OCI-LY1 (cell line): ENCODE results near the gene PPP1R1B.
A peak's percentile ranks its signal among the peaks of the same experiment; 100 is the strongest.

Experiments
- H2AFZ ChIP-seq: fragments of 200-600 bp; sonication (generic), shearing (Covaris generic); 2 replicates; pipeline ENCODE4 v1.6.0; 2014; ENCODE audit warnings: antibody characterized with exemption, mild to moderate bottlenecking, low read length
- H3F3A ChIP-seq: fragments of 200-600 bp; sonication (generic), shearing (Covaris generic); 2 replicates; pipeline ENCODE4 v1.6.0; 2014; ENCODE audit warnings: mild to moderate bottlenecking, antibody characterized with exemption, low read length, moderate library complexity; ENCODE audit not compliant: insufficient read depth
- H3K27ac ChIP-seq: fragments of 200-600 bp; sonication (generic); 2 replicates; pipeline ENCODE4 v1.5.1; 2014; ENCODE audit warnings: low read length, mixed run types, mild to moderate bottlenecking, low read depth; ENCODE audit not compliant: poor library complexity, severe bottlenecking
- H3K27me3 ChIP-seq: fragments of 200-600 bp; sonication (generic); 2 replicates; pipeline ENCODE4 v1.6.0; 2014; ENCODE audit warnings: antibody characterized with exemption, mild to moderate bottlenecking, low read length, moderate library complexity; ENCODE audit not compliant: insufficient read depth
- H3K36me3 ChIP-seq: fragments of 200-600 bp; sonication (generic); 2 replicates; pipeline ENCODE4 v1.6.1; 2014; ENCODE audit warnings: mild to moderate bottlenecking, antibody characterized with exemption, low read length, moderate library complexity, mixed read lengths; ENCODE audit not compliant: insufficient read depth
- H3K4me1 ChIP-seq: fragments of 200-600 bp; sonication (generic); 2 replicates; pipeline ENCODE4 v1.5.1; 2014; ENCODE audit warnings: mild to moderate bottlenecking, low read length, moderate library complexity; ENCODE audit not compliant: insufficient read depth, severe bottlenecking
- H3K4me2 ChIP-seq: fragments of 200-600 bp; sonication (generic), shearing (Covaris generic); 2 replicates; pipeline ENCODE4 v1.6.1; 2014; ENCODE audit warnings: low read length
- H3K4me3 ChIP-seq: fragments of 200-600 bp; sonication (generic); 2 replicates; pipeline ENCODE4 v1.5.1; 2014; ENCODE audit warnings: low read length, low read depth, mild to moderate bottlenecking, mixed read lengths; ENCODE audit not compliant: poor library complexity, severe bottlenecking
- H3K79me2 ChIP-seq: fragments of 200-600 bp; shearing (Covaris generic); 2 replicates; pipeline ENCODE4 v1.6.1; 2016; ENCODE audit warnings: mixed run types, low read length, mixed read lengths; ENCODE audit not compliant: insufficient read depth
- H3K9ac ChIP-seq: fragments of 200-600 bp; sonication (generic), shearing (Covaris generic); 2 replicates; pipeline ENCODE4 v1.6.1; 2014; ENCODE audit warnings: mild to moderate bottlenecking, low read length, mixed read lengths
- H3K9me2 ChIP-seq: fragments of 200-600 bp; sonication (generic), shearing (Covaris generic); 2 replicates; pipeline ENCODE4 v1.6.1; 2014; ENCODE audit warnings: low read depth, mild to moderate bottlenecking, low read length, mixed read lengths
- H3K9me3 ChIP-seq: fragments of 200-600 bp; shearing (Covaris generic); 2 replicates; pipeline ENCODE4 v1.6.1; 2014; ENCODE audit warnings: low read length, mixed read lengths
- H4K20me1 ChIP-seq: fragments of 200-600 bp; sonication (generic), shearing (Covaris generic); 2 replicates; pipeline ENCODE4 v1.6.0; 2016; ENCODE audit warnings: mild to moderate bottlenecking, low read length; ENCODE audit not compliant: insufficient read depth
- EZH2 ChIP-seq: fragments of 200-600 bp; sonication (generic), shearing (Covaris generic); IDR thresholded peaks from 2 replicates; pipeline ENCODE4 v1.8.0; 2017; ENCODE audit warnings: borderline replicate concordance, mixed run types, mild to moderate bottlenecking, antibody characterized with exemption, low read length, moderate library complexity, mixed read lengths
- TF ChIP-seq, protein P1 (sequence below): fragments of 200-600 bp; sonication (generic), shearing (Covaris generic); IDR thresholded peaks from 2 replicates; pipeline ENCODE4 v1.5.1; 2017; ENCODE audit warnings: mild to moderate bottlenecking, antibody characterized with exemption, low read length, moderate library complexity, mixed read lengths

The PPP1R1B gene

DNA sequence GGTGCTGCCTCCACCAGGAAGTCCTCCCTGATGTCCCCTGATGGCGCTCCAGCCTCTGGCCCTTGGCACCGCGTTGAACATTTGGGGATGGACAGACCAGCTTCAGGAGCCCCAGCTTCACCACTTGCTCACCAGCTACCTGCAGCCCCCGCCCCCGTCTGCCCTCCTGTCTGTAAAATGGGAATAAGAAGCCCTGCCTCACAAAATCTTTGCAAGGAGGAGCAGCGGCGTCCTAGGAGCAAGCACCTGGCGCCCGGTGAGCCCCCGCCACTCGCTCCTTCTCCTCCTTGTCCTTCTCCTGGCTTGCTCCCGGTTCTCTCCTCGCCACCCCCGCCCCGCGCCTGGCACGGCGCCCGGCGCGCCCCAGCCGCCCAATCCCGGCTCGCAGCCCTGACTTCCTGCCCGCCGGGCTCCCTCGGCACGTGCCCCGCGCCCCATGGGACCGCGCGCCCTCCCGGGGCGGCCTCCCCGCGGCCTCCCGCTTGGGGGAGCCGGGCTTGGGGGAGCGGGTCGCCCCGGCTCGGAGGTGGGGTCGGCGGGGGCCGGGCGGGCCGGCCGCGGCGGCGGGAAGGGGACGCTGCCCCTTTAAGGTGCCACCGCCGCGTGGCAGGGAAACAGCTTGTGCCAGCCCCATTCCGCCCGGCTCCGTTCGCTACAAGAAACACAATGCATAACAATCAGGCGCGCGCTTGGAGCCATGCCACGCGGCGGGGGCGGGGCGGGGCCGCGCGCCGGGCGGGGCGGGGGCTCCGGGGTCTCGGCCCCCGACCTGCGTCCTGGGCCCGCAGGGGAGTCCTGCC is 9.1 kb upstream of the PPP1R1B start:
- H3F3A ChIP-seq = 0 out of 2 replicates have a peak, but pooled peaks cover 2% of the 10 kb centered on the region
- H3K9me3 ChIP-seq = no peaks in the 10 kb centered on the region
- peak overlapping the region; percentile 88 for H3K4me2 ChIP-seq
- H3K4me3 ChIP-seq = peak overlapping the region; percentile 63
- TF ChIP-seq, protein P1, sequence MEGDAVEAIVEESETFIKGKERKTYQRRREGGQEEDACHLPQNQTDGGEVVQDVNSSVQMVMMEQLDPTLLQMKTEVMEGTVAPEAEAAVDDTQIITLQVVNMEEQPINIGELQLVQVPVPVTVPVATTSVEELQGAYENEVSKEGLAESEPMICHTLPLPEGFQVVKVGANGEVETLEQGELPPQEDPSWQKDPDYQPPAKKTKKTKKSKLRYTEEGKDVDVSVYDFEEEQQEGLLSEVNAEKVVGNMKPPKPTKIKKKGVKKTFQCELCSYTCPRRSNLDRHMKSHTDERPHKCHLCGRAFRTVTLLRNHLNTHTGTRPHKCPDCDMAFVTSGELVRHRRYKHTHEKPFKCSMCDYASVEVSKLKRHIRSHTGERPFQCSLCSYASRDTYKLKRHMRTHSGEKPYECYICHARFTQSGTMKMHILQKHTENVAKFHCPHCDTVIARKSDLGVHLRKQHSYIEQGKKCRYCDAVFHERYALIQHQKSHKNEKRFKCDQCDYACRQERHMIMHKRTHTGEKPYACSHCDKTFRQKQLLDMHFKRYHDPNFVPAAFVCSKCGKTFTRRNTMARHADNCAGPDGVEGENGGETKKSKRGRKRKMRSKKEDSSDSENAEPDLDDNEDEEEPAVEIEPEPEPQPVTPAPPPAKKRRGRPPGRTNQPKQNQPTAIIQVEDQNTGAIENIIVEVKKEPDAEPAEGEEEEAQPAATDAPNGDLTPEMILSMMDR = no peak
- no peak for TF ChIP-seq EZH2
- no peaks in the 10 kb centered on the region for H3K36me3 ChIP-seq
- no peaks in the 10 kb centered on the region for H4K20me1 ChIP-seq
- H3K27ac ChIP-seq = no peak overlapping the region
- no peak overlapping the region for H2AFZ ChIP-seq
- H3K27me3 ChIP-seq = no peaks in the 10 kb centered on the region; the same call in 1 of the 2 replicates
- no peaks in the 10 kb centered on the region for H3K79me2 ChIP-seq
- H3K9ac ChIP-seq = peak overlapping the region; percentile 74
- H3K4me1 ChIP-seq = peaks cover 18% of the 10 kb centered on the region
- no peaks in the 10 kb centered on the region for H3K9me2 ChIP-seq

DNA sequence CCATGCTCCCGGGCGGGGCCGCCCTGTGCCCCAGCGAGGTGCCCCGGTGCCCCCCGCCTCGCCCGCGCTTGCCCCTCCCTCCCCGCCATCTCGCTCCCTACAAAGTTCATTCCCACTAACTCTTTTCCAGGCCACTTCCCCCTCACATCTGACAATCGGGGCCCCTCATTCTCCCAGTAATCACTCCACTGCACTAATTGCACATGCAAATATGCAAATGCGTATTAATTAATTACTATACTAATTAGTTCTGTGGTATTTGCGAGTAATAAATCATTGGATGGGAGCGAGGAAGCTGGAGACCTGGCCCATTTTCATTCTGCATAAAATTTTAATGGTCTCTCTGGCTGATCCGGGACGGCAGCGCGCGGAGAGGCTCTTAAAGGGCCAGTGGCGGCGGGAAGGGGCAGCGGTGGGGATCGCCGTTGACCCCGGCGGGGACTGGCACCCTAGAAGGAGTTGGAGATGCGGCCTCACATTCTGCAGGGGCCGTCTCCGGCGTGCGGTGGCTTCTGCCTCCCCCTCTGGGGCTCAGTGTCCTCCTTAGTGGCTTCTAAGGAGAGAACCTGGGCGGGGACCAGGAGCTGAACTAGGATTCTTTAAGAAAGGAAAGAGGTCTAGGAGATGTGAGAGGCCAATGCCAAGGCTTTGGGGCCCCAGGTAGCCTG is 8.4 kb upstream of the PPP1R1B start:
- Histone ChIP-seq H3K4me2 (peak overlapping the region; percentile 88), H3K9ac (peak overlapping the region; percentile 74), H3K27ac (no peak overlapping the region), H3K79me2 (no peaks in the 10 kb centered on the region), H3K36me3 (no peaks in the 10 kb centered on the region), H3K4me3 (peak overlapping the region; percentile 63), H3K27me3 (no peaks in the 10 kb centered on the region; the same call in 1 of the 2 replicates), H3K4me1 (peaks cover 24% of the 10 kb centered on the region), H3F3A (0 out of 2 replicates have a peak, but pooled peaks cover 2% of the 10 kb centered on the region), H4K20me1 (no peaks in the 10 kb centered on the region), H3K9me3 (no peaks in the 10 kb centered on the region), H3K9me2 (no peaks in the 10 kb centered on the region), H2AFZ (peak overlapping the region; percentile 39; the same call in 1 of the 2 replicates)
- TF ChIP-seq, protein P1 = no peak
- no peak for TF ChIP-seq EZH2

DNA sequence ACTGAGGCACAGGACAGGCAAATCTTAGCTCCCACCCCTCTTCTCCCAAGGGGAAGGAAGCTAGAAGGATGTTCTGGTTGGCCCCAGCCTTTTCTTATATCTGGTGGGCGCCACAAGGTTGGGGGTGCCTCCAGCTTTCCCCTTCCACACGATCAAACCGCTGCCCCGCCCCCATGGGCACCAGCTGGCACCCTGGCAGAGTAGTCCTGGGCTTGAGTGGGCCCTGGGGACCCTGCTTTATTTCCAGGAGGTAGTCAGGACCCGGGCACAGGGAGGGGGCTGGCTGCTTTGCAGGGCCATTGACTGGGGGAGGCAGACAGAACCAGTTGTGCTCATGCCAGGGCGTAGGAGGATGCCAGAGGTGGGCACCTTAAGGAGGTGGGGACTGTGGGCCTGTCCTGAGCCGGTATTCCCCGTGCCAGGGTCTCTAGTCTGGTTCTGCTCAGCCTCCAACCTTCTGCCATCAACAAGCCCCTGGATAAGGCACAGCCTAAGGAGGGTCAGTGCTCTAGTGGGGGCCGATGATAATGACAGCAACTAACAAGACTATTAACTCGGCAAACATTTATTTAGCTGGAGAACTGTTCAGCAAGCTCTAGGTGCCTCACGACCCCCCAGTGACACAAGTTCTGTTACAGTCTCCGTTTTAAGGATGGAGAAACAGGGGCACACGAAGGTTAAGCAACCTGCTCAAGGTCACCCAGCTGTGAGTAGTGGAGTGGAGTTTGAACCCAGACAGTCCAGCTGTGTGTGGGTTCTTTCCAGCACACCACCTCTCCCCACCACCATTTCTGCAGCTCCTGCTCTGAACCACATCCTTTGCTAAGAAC is 7.6 kb upstream of the PPP1R1B start:
- no peaks in the 10 kb centered on the region; the same call in 1 of the 2 replicates for H3K27me3 ChIP-seq
- no peak overlapping the region for H3K4me3 ChIP-seq
- H3K36me3 ChIP-seq = no peaks in the 10 kb centered on the region
- no peaks in the 10 kb centered on the region for H3K79me2 ChIP-seq
- no peak for TF ChIP-seq EZH2
- TF ChIP-seq, protein P1 = no peak
- H3K9ac ChIP-seq = no peak overlapping the region; the same call in 1 of the 2 replicates
- H3K4me1 ChIP-seq = peaks cover 25% of the 10 kb centered on the region
- no peaks in the 10 kb centered on the region for H4K20me1 ChIP-seq
- H3F3A ChIP-seq = 0 out of 2 replicates have a peak, but pooled peaks cover 2% of the 10 kb centered on the region
- no peaks in the 10 kb centered on the region for H3K9me3 ChIP-seq
- no peak overlapping the region for H2AFZ ChIP-seq
- H3K4me2 ChIP-seq = no peak overlapping the region; the same call in 1 of the 2 replicates
- H3K9me2 ChIP-seq = no peaks in the 10 kb centered on the region
- no peak overlapping the region for H3K27ac ChIP-seq
